Non-pigmented ciliary epithelial cell (primary cell): ENCODE measurements around the gene WDR81.
"Not testable (repeated sequence)": the region's sequence is repeated elsewhere in the genome, so short reads cannot be mapped to it uniquely, and the experiment has no call there.

ENCODE experiments used
- DNase-seq: peaks from one replicate; pipeline ENCODE4 v3.0.0-alpha.2; 2010; ENCODE audit warnings: low read depth

Gene WDR81

GRCh38 chr17:1730326-1731193, 6.1 kb downstream of the WDR81 start:
- no peak for DNase-seq

- no peak for DNase-seq
Measured at GRCh38 chr17:1731194-1731506, 6.6 kb downstream of the WDR81 start.

GRCh38 chr17:1732241-1732832, 7.8 kb downstream of the WDR81 start:
- DNase-seq: no peak

- DNase-seq: no peak
Measured at GRCh38 chr17:1732833-1733321, 8.4 kb downstream of the WDR81 start.

- DNase-seq: no peak
Measured at GRCh38 chr17:1733759-1734158, 9.3 kb downstream of the WDR81 start.

- DNase-seq: no peak
Measured at GRCh38 chr17:1735418-1735817, 10.9 kb downstream of the WDR81 start.

GRCh38 chr17:1735834-1736347, 11.4 kb downstream of the WDR81 start:
- DNase-seq: no peak

GRCh38 chr17:1736348-1737281, 12.1 kb downstream of the WDR81 start:
- no peak for DNase-seq

GRCh38 chr17:1737531-1738291, 13.2 kb downstream of the WDR81 start:
- DNase-seq: no peak

GRCh38 chr17:1741899-1742298, 17.4 kb downstream of the WDR81 start:
- DNase-seq: not testable (repeated sequence)

- DNase-seq: no peak
Measured at GRCh38 chr17:1742371-1743087, 18.0 kb downstream of the WDR81 start, which contains the start of gene SERPINF2. Gene SERPINF2 (plus strand): TSS chr17:1742871. CDS start chr17:1744996, 2,125 bp downstream.

- no peak for DNase-seq
Measured at GRCh38 chr17:1743088-1743439, 18.6 kb downstream of the WDR81 start.

GRCh38 chr17:1744551-1745512, 20.3 kb downstream of the WDR81 start:
- no peak for DNase-seq

GRCh38 chr17:1745513-1746020, 21.1 kb downstream of the WDR81 start:
- DNase-seq: no peak

GRCh38 chr17:1746975-1747543, 22.6 kb downstream of the WDR81 start:
- no peak for DNase-seq

- no peak for DNase-seq
Measured at GRCh38 chr17:1750628-1751027, 26.1 kb downstream of the WDR81 start.

GRCh38 chr17:1752425-1753262, 28.1 kb downstream of the WDR81 start:
- no peak for DNase-seq
